Measurements from ENCODE around the gene PKP1. TPM values are rescaled to one million over a fixed set of nuclear protein-coding genes. Genes with fewer than 3 reads are reported as not detected.

The PKP1 gene
- total RNA-seq, 2 donors from 2014 or later, result 0.77 to 1.0 TPM

DNA sequence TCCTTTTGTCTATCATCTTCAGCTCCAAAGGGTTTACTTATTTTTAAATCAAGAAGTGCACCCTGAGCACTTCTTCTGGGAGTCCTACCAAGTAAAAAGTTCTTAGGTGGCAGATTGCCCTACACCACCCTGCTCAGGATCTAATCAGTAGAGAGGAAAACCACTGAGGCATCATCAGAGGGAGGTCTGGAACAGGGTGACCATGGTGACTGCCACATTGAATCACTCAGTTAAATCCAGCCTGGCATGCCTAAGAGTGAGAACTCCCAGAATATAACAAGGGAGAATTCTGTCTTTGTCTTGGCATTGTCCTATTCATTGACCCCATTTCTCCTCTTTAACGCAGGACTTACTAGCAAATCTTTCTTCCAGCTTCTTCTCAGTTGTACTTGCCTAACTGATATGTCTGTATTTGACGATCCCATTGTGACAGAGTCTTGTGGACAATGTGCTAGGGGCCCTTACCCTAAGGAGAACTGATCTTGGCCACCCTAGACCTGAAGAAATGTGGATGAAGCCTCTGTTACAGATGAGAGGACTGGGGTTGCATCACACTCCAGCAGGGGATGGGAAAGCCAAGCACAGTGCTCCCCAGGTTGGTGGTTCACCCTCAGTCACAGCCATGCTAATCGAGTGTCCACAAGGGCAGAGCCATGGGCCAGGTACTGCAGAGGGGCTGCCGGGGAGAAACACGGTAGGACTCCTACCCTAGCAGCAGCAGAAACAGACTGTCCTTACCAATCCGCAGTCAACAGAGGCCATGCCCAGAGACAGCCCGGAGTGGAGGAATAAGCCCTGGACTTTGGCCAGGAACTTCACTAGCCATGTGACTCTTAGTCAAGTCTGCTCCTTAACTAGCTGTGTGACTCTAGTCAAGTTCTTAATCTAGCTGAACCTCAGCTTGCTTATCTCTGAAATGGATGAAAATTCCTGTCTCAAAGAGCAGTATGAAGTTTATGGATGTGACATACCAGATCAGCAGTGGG, 15.4 kb downstream of the PKP1 start:
- DNase-seq (no peak), ATAC-seq (no peak)
- intact Hi-C loops (cut with DNase I), result no loop called here

DNA sequence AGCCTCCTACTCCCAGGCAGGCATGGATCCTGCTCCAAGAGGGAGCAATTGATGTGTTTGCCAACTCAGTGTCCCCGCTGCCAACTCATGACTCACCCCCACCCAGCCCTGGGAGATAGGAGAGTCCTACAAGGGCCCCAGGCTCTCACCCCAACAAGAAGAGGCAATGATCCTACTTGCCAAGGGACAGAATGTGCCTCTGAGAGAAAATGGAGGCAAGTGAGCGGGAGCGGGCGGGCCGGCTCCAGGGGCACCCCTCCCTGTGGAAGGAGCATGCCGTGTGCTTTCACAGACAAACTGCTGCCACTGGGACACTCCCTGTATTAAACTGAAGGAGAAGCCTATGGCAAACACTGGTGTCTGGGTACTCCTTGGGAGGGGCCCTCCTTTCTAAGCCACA, 16.7 kb downstream of the PKP1 start:
- DNase-seq, result peak; percentile 48
- ATAC-seq, result peak; percentile 85 to 90
- intact Hi-C loops (cut with DNase I), result no loop called here

DNA sequence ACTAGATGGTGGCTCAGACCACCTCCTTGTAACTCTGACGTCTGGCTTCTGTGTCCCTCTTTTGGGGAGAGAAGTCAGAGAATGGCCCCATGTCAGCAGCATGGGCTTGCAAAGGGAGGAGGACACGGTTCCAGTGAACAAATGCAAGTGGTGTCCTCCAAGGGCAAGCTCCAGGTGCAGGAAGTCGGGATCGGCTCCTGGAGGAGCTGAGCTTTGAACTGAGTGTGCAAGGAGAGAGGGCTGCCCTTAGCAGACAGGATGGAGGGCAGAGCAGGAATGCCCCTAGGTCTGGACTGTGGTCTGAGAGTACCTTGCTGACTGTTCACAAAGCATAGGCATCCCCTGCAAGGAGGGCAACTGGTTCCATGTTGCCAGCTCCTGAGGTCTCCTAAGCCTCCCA, 17.3 kb downstream of the PKP1 start:
- intact Hi-C loops (cut with DNase I), result no loop called here
- DNase-seq, result no peak

DNA sequence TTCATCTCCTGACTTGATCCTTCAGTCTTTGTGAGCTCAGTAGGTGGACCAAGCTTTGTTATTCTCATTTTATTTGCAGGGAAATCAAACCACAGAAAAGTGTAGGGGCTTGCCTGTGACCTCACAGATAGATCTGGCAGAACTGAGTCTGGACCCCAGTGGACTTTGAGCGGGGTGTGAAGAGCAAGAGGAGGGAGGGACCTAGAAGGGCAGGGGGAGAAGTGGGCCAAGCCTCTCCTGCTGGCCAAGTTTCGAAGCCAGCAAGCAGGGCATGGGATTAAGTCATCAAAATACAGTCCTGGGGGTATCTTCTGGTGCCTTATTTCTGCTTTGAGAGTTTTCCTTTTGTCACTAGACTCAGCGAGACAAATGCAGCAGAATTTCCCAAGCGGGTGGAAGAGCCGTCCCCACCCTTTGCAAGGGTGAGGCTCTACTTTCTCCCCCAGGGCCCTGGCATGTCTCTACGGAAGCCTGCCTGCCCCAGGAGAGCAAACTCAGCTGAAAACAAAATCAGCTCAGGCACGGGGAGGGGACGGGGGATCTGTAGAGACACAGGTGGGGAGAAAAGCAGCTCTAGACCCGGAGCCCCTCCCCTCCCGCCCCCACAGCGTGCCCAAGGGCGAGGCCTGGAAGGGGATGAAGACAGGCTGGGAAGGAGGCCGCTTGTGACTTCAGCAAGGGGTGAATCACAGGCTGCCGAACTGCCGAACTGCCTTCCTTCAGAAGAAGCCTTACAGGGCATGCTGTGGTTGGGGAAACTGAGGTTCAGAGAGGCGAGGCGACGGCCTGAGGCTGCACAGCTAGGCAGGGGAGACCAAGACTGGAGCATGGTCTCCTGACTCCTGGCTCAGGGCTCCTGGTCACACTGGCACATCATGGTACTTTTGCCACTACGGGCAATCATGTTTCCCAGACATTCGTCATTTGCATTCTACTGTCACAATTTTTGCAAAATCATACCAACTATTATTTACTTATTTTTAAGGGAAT, 19.2 kb downstream of the PKP1 start:
- no peak for ATAC-seq
- intact Hi-C loops (cut with DNase I), result no loop called here

More for the DNA sequence above, 17.3 kb downstream of the PKP1 start:
- ATAC-seq, result no peak

DNA sequence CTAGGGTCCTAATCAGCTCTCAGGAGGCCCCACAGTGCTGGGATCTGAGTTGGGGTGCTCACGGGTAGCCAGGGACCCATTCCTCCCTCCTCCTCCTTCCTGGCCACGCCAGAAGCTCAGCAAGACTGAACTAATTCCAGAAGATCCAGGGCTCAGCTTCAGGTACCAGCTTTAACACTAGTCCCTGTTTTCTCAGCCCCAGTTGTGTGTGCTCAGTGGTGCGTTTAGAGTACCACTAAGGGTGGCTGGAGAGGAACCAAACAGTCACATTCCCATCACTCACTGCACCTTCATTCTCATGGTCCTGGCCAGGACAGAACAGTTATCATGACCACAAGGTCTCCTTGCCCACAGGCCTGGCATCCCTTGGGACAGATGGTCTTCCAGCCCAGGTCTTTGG, 20.8 kb downstream of the PKP1 start:
- DNase-seq (no peak), ATAC-seq (no peak)
- intact Hi-C loops (cut with DNase I), result no loop called here

More for the DNA sequence above, 19.2 kb downstream of the PKP1 start:
- no peak for DNase-seq

DNA sequence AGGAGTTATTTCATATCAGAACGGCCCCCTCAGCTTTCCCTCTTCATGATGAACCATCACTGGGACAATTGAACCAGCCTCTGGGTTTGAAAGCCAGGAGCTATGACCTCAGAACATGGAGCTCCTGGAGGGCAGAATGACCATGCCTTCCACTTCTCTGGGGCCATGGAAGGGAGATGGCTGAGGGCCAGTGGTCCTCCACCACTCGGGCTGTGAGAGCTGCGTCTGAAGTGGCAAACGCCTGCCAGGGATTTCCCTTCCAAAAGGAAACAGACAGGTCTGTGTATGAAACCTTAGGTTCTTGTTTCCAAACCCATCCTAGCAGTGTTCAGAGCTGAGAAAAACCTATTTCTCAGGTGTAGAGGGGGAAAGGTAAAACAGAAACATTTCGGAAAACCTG, 22.5 kb downstream of the PKP1 start:
- DNase-seq (no peak), ATAC-seq (no peak)
- intact Hi-C loops (cut with DNase I), result no loop called here

DNA sequence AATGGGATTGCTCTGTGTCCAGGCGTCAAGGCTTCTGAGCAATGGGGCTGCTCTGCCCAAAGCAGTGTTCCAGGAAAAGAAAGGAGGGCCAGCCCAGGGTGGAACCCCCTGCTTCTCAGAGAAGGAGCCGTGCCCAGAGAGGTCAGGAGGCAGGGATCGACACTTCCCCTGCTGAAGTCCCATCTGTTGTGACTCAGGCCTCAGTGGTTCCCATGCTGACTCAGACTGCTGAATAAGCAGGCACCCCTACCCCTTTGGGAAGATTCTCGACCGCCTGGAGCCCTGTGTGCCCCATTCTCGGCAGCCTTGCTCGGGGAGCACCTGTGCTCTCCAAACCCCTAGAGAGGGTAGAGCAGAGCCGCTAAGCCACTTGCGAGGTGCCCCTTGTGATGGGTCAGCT, 23.9 kb downstream of the PKP1 start:
- ATAC-seq (no peak), DNase-seq (no peak)
- intact Hi-C loops (cut with DNase I), result no loop called here

DNA sequence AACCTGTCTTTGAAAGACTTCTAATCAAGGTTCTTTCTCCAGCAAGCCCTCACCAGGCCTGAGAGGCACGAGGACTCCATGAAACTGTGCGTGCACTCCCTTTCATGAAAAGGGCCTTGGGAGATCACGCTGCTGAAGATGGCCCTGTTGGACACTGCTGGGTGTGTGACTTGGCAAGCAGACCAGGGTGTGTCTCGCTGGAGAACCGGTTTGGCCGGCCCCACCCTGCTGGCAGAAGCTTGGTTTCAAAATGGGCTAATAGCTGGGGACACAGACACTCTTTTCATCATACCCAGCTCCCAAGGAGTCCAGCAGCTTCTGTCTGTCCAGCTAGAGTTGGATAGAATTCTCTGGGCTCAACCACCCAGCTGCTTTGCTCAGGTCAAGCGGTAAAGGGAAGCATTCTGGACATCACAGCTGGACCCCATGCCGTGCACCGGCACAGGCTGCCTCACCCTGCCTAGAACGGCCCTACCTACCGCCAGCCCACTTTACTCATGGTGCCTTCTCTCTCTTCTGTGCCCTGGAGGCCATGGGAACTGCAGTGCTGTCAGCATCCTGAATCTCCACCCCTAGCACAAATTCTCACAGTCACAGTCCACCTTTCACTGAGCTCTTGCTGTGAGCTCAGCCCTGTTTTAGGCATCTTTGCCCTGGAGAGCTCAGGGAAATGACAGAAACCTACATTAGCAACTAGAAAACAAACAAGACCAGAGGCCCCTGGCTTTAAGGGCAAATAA, 24.6 kb downstream of the PKP1 start:
- intact Hi-C loops (cut with DNase I), result no loop called here
- DNase-seq, result no peak
- ATAC-seq, result no peak

DNA sequence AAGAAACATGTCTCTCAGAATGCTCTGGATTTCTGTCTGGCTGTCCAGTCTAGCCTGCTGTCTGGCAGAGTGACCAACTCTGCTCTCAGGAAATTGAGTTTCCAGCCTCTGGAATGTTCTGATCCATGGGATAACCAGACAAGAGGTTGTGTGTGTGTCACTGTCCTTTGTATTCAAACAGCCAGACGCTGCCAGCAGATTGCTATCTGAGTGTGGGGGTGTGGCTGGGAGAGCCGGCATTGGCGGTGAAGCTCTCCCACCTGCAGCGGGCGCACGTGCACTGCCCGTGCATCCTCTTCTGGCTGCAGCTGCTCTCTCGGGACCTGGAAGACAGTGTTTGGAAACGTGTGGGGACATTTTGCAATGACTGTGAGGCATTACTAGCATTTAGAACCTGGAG, 26.1 kb downstream of the PKP1 start:
- peak; percentile 68 for DNase-seq
- ATAC-seq, result peak; percentile 61 to 68
- intact Hi-C loops (cut with DNase I), result no loop called here

DNA sequence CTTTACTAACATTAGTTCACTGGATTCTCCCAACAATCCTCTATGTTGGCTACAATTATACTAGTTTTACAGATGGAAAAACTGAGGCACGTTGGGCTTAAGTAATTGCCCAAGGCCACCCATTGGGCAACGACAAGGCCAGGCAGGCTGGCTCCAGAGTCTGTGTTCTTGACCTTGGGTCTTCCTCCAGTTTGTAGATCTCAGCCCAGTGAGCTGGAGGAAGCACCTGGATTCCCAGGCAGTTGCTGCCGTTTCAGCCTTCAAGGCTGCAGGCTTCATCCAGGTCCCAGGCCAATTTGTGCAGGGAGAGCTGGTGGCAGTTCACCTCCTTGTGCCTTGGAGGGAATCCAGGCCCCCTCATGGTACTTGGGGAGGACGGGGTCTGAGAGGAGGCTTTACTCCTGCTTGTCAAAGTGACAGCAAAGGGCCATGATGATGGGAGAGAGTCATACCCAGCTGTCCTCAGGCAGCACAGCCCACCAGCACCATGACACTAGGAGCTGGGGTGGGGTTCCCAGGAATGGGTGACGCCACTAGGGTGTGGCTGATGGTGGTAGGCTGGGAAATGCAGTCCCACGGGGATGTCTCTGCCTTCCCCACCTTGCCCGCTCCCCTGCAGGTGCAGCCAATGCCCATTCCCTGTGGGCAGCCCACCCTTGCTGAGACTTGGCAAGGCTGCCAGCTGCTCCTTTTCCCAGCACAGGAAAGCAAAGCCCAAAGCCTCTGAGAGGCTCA, 27.1 kb downstream of the PKP1 start:
- DNase-seq (no peak), ATAC-seq (peak in 1 of 2 donors; percentile 24)
- intact Hi-C loops (cut with DNase I), result no loop called here

DNA sequence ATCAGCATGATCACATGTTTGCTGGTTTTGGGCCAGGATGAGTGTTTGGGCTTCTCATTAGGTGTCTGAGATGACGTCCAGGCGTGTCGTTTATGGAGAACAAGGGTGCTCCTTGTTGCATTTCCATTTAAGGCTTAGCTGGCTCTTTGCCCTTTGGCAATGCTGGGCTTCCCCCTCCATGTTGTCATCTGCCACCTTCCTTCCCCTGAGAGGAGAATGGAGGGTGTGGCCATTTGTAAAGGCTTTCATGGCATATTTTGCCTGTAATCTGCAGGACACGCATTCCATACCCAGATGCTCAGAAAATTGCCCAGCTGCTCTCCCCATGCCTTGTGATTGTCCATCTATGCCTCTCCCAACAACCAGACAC, 27.7 kb downstream of the PKP1 start:
- ATAC-seq, result peak; percentile 64 to 65
- peak; percentile 58 for DNase-seq
- intact Hi-C loops (cut with DNase I), result no loop called here

DNA sequence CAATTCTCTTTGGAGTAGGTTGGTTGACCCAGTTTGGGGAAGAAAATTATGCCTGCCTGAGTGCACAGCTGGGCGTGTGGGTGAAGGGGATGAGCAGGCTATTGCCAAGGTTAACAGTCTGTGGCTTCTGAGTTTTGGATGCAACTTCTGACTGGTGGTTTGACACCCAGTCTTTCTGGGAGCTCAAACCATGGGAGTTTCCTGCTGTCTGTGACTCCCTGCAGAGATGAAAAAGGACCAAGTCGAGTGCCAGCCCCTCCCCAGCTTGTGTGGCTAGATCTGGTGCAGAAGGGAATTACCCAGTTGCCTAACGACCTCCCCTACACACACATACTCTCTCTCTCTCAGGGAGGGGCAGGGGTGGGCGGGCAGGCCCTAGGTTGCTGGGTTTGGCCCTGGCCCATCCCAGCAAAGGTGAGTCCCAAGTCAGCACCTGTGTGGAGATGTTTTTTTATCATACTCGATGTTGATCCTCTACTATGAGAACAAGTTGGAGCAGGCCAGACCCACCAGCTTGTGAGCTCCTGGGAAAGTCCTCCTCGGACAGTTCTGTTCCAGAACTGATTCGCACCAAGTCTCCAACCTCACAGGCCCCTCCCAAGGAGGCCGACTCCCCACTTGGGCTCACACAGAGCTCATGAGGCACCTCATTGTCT, 28.2 kb downstream of the PKP1 start:
- ATAC-seq (no peak), DNase-seq (no peak)
- intact Hi-C loops (cut with DNase I), result no loop called here

DNA sequence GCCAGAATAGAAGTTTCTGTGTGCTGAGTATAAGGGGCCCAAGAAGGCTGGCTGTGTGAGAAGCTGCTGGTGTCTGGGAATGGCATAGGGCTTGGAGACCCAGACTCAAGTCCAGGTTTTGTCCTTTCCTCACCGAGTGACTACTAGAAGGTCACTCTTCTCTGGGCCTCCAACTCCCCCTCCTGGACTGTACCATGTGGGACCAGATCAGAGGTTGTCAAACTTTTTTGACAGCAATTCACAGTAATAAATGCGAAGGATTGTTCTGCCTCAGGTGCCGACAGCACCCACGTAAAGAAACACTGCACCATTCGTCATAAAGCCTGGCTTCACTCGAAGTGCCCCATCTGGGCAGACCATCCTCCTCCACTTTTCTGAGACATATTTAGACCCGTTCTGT, 29.0 kb downstream of the PKP1 start:
- ATAC-seq (no peak), DNase-seq (no peak)
- intact Hi-C loops (cut with DNase I), result no loop called here

DNA sequence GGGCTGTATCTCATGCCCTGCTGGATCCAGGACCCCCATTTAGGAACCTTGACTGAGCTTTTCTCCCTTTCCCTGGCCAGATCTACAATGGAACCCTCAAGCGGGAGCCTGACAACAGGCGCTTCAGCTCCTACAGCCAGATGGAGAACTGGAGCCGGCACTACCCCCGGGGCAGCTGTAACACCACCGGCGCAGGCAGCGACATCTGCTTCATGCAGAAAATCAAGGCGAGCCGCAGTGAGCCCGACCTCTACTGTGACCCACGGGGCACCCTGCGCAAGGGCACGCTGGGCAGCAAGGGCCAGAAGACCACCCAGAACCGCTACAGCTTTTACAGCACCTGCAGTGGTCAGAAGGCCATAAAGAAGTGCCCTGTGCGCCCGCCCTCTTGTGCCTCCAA, 29.8 kb downstream of the PKP1 start:
- no peak for ATAC-seq
- intact Hi-C loops (cut with DNase I), result no loop called here
- DNase-seq, result no peak

DNA sequence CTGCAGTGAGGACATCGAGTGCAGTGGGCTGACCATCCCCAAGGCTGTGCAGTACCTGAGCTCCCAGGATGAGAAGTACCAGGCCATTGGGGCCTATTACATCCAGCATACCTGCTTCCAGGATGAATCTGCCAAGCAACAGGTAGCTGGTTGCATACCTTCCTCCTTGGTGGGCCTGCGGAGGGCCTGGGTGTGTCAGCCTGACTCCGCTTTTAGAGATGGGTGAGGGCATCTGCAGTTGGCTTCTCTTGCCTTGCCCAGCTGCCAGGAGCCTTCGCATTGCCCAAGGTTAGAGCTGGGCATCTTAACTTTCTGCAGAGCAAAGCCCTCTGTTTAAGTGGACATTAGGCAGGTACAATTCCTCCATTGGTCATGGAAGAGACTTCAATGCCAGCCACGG, 33.2 kb downstream of the PKP1 start:
- intact Hi-C loops (cut with DNase I), result no loop called here
- ATAC-seq (no peak), DNase-seq (no peak)

DNA sequence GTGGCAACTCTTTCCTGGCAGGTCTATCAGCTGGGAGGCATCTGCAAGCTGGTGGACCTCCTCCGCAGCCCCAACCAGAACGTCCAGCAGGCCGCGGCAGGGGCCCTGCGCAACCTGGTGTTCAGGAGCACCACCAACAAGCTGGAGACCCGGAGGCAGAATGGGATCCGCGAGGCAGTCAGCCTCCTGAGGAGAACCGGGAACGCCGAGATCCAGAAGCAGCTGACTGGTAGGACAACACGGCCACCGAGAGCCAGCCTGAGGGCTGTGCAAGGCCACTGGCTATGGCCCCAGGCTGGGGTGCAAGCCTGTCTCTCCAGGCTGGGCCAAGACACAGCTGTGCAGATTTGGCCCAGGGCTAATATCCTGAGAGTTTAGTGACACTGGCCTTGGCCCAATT, 34.2 kb downstream of the PKP1 start:
- DNase-seq (no peak), ATAC-seq (no peak)
- intact Hi-C loops (cut with DNase I), result no loop called here

DNA sequence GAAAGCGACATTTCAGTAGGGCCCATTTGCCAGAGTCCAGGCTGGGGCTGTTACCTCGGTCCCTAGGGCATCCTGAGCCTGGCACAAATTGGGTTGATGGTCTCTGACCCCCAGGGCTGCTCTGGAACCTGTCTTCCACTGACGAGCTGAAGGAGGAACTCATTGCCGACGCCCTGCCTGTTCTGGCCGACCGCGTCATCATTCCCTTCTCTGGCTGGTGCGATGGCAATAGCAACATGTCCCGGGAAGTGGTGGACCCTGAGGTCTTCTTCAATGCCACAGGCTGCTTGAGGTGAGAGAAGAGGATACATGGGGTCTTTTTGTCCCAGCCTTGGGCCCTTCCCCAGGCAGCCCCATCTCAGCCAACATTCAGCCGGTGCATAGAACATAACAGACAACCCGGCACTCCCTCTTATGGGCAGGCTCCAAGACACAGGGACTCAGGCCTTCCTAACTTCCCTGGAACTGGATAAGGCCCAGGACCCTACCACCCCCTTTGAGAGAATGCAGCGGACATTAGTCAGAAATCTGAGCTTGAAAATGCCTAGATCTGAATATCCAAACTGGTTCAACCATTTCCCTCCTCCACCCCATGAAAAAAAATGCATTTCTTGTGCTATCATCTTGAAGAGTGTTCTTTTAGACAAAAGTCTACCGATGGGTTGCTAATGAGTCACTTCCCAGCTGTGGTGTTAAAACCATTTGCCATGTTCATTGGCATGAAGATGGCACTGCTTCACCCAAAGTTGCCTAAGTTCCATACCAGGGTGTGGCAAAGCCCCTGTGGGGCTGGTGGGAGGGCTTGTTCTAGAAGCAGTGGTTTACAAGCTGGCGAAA, 35.4 kb downstream of the PKP1 start:
- ATAC-seq (no peak), DNase-seq (no peak)
- intact Hi-C loops (cut with DNase I), result no loop called here

All from left cardiac atrium (tissue), 4 donors.